ENCODE results near the gene PUS10.
"Not testable (repeated sequence)": the region's sequence is repeated elsewhere in the genome, so short reads cannot be mapped to it uniquely, and the experiment has no call there.

PUS10 gene

DNA sequence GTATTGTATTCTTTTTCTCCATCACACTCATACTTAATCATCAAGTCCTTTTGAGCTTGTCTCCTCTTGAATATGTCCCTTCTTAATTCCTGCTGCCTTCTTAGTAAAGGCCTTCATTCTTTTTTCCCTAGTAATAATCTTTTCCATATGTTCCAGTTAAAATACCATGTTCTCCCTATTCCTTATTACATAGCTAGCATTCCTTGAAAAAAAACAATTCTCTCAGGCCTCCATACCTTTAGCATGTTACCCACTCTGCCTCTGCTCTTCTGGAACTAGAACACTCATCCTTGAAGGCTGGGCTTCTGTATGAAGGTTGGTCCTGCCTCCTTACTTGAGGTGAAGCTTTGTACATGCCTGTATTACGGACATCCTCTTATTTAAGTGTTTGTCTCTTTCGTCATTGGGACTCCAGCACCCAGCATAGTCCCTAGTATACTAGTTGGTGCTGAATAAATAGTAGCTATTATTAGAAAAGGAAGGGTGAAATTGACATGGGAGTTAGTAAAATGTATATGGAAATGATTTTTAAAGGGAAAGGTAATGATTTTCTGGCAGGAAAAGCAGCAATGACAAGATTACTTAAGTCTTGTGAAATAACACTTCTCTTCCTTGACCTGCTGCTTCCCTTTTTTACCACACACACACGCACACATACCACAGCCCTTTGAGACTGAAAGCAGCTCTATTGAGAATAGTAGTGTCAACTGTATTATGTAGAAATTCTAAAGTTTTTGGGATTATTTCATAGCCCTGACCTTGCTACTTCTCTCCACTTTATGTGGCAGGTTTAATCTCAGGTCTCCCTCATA lies 91.1 kb downstream of the PUS10 start:
- peak; percentile 26 for DNase-seq

DNA sequence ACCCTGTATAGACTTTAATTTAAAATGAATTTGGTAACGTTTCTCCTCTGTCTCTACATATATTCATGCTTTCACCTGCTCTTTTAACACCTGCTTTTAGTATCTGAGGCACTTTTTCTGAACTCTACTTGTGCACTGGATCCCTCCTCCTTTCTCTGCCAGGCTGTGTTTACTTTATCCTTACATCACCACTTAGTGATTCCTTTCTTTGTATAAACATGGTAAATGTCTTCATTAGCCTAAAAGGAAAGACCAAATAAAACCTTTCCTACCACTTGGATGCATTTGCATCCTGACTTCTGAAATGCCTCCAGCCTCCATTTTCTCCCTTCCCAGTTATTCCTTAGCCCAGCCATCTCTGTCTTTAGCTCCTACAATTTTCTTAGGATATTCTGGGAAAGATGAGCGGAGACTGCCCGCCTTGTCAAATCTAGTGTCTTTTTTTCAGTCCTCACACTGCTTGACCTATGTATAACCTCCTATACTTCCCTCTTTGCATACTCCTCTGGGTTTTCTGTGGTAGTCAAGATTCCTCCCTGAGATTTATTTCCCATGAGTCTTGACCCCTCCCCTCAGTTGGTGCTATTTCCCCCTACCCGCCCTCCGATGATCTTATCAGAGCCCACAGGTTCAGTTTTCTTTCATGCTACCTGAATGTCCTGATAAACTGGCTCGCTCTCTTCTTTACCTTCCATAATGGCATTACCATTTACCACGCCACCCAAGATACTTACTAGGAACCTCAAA lies 91.9 kb downstream of the PUS10 start:
- DNase-seq, result peak; percentile 29

DNA sequence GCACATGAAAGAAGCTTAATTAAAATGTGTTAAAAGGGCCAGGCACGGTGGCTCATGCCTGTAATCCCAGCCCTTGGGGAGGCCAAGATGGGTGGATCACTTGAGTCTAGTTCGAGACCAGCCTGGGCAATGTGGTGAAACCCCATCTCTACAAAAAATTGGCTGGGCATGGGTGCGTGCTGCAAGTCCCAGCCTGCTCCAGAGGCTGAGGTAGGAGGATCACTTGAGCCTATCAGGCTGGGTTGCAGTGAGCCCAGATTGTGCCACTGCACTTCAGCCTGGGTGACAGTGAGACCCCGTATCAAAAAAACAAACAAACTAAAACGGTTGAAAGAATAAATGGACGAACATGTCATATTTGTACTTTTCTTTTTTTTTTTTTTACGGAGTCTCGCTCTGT lies 110.7 kb downstream of the PUS10 start:
- DNase-seq, result no peak

DNA sequence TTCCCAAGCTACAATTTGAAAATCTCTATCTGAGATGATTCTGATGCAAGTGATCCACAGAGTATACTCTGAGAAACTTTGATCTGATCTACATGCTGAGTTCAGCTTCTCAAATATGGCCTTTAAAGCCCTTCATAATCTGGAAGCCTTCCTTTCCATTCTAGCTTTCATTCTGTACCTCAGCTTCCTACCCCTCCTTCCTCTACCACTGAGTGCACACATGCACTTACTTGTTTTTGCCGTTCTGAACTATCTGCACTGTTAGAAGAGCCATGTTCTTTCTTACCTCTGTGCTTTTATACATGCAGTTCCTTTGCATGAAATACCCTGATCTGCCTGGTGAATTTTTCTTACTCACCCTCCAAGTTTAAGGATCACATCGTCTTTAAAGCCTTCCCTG lies 111.7 kb downstream of the PUS10 start:
- DNase-seq, result no peak

DNA sequence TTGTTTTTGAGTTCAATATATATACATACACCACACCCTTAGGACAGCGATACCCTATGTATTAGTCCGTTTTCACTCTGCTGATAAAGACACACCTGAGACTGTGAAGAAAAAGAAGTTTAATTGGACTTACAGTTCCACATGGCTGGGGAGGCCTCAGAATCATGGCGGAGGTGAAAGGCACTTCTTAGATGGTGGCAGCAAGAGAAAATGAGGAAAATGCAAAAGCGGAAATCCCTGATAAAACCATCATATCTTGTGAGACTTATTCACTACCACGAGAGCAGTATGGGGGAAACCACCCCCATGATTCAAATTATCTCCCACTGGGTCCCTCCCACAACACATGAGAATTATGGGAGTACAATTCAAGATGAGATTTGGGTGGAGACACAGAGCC lies 112.2 kb downstream of the PUS10 start:
- not testable (repeated sequence) for DNase-seq

DNA sequence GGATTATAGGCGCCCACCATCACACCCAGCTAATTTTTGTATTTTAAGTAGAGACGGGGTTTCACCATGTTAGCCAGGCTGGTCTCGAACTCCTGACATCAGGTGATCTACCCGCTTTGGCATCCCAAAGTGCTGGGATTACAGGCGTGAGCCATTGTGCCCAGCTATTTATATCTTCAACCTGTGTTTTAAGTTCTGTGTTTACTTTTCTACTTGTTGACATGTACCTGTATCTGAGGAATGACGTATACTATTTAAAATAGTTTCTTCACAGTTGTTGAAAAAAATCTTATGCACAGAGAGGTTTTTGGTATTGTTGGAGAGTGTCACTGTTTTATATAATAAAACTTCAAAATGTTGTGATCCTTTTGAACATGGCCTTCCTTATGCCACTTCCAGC lies 116.8 kb downstream of the PUS10 start:
- not testable (repeated sequence) for DNase-seq

DNA sequence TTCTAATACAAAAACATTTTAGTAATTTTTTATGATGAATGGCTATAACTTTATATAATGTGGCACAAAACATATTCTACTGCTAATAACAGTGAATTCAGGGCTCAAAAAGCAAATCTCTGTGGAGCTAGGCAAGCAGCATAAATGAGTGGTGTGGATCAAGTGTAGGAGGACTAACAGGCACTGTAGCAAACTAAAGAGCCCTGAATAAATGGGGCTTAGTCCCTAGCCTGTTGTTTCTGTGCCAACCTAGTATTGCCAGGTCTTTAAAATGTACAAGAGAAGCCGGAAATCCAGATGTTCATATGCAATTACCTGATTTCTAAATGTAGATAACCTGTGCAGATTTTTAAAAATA lies 118.2 kb downstream of the PUS10 start:
- no peak for DNase-seq

DNA sequence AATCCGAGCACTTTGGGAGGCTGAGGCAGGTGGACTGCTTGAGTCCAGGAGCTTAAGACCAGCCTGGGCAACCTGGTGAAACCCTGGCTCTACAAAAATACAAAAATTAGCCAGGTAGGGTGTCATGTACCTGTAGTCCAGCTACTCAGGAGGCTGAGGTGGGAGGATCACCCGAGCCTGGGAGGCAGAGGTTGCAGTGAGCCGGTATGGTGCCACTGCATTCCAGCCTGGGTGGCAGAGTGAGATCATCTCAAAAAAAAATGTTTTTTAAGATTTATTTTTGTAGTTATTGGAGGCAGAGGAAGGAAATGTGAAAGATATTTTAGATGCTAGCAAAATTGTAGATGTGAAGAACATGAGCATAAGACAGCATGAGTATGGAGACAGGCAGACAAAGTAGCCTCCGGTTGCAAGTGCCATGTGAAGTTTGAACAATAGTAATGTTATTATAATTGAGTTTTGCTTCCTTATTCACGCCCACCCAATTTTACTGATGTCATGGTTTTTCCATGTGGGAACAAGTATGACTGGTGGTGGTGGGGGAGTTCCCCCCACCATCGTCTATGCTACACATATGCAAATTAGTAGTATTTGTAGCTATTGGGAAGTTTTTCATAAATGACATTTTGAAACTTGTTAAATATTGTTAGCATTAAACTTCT lies 118.7 kb downstream of the PUS10 start:
- DNase-seq, result no peak

DNA sequence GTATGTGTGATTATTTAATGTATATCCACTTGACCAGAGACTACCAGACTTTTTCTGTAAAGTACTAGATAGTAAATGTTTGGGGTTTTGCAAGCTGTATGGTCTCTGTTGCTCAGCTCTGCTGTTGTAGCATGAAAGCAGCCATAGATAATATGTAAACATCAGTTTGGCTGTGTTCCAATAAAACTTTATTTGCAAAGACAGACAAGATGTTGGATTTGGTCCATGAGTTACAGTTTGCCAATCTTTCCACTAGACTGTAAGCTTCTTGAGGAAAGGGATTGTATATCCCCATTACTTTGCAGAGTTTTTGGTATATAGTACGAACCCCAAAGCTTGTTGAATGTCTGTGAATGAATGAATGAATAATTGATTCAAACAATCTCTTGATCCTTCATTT lies 119.5 kb downstream of the PUS10 start:
- no peak for DNase-seq
